Stromal cell of bone marrow (primary cell): ENCODE measurements around the gene C4orf17.

Source experiments
- DNase-seq: peaks from one replicate; pipeline ENCODE4 v3.0.0-alpha.2; 2012; ENCODE audit warnings: low read depth

Gene C4orf17

DNA sequence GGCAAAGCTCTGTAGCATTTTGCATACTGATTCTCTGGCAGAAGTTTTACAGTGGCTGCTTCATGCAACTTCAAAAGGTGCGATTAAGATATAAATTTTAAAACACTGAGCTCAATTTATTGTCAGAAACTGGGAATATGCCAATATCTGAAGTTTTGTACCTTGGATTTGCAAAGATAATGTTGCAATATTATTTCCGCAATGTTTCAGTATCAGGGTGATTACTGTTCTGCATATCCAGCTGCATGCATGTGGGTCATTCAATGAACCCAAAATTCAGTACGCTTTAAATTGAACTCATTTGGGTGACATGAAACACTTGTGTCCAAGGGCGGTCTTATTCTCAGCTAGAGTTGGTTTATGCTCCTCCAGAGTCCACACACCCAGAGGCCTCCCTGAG, 26.9 kb downstream of the C4orf17 start:
- DNase-seq = no peak

DNA sequence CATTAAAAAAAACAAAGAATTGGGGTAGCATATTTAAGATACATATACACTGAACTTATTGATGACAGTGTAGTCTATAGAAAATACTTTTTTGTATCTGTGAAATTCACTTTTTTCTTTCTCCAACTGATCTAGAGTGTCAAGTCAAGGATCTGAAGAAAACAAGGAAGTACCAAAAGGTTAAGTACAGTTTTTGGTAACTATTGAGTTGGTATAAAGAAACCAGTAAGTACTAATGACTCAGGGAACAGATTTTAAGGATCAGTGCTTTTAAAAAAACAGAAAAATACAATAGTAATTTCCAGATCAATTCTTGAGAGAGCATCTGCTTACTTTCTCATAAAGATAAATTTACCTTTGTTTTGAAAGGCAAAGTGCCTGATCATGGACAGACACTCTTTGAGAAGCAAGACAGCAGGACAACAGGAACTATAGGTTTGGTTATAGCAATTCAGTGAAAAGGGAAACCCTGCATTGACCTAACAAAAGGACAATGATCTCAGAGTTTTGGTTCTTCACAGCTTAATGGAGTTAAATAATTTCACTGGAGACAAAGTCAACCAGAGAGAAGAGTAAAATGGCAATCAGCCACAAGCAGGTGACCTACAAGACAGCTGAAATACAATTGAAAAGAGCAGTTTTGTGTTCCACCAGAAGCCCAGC, 29.6 kb downstream of the C4orf17 start:
- DNase-seq = no peak

DNA sequence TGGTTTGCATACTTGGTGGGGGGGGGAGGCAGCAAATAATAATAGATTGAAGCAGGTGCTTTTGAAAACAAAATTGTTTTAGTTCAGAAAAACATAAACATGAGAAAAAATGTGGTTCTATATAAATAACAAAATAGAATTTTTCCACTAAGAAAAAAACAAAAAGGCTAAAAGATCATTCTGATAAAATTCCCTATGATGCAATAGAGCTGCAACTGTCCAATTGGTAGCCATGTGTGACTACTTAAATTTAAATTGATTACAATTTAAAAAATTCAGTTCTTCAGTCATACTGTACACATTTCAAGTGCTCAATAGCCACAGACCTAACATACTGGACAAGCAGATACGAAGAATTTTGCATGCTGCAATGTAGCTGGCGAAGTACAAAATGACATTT, 42.1 kb downstream of the C4orf17 start:
- DNase-seq = no peak

DNA sequence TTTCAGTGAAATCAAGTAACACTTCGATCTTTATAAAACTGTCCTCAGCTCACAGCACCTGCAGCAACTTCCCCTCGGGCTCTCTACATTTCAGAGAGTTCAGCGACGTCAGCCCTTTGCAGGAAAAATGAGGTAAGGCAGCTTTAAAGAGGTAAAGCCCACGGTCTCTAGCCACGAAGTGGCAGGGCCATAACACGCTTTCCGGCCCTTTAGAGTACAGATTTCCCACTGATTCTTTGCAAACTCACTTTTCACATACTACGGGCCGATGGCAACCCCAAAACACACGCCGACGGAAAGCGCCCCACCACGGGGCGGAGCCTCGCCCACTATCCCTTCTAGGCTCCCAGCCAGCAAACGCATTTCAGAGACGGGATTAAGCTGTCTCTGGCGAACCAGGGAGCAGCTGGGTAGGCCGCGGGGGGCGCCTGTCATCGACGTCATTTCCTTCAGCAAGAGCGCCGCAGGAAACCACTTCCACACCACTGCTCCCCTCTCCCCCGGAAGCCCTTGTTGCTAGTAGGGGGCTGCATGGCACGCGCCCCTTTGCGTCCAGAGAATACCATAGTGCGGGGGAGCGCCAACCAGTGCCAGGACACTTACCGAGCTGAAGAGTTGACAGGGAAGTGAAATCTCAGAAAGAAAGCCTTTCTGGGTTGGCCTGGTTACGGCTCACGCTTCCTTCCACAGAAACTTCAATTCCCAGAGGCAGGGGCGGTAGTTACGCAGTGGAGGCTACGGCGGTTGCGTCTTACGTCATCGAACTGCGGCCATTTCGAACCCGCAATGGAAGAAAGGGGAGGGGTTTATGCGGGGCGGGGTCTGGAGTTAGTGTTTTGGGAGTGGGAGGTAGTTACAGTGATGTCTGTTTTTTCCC, 52.7 kb downstream of the C4orf17 start, which contains the start of gene TRMT10A:
Gene TRMT10A (minus strand): TSS at position 730 of the 877 bp plus-strand sequence. CDS start 4,701 bp downstream, outside the sequence.
- peak; percentile 97 for DNase-seq

DNA sequence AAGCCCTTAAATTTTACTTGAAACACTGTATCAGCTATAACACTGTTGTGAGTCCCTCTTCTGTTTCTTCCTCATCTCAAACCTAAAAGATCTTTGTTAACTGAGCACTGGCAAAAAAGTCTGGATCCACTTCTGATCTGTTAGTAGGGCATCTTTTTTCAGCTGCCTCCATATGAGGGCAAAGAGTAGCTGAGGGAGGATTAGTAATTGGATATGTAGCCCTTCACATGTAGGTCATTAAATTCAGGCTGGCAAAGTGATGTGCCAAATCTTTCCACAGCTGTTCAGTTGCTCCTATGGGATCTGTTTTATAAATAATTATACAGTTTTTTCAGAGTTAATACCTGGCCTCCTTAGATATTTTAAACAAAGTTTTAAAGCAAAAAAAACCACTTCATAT, 54.1 kb downstream of the C4orf17 start:
- DNase-seq = no peak

DNA sequence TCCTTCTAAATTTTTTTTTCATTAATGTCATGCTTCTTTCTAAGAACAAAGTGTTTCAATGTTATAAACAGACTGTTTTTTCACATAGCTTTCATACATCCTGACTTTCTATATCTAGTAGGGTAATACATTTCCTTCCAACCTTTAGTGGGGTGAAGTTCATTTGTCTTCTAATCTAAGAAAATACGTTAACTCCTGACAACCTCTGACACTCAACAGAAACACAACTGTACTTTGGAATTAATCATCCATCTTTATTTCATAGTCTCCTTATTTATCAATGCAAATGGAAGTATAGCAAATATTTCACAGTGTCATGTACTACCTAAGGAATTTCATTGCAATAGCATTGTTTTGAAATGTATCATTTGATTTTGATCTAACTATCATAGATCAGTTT, 61.1 kb downstream of the C4orf17 start:
- no peak for DNase-seq

DNA sequence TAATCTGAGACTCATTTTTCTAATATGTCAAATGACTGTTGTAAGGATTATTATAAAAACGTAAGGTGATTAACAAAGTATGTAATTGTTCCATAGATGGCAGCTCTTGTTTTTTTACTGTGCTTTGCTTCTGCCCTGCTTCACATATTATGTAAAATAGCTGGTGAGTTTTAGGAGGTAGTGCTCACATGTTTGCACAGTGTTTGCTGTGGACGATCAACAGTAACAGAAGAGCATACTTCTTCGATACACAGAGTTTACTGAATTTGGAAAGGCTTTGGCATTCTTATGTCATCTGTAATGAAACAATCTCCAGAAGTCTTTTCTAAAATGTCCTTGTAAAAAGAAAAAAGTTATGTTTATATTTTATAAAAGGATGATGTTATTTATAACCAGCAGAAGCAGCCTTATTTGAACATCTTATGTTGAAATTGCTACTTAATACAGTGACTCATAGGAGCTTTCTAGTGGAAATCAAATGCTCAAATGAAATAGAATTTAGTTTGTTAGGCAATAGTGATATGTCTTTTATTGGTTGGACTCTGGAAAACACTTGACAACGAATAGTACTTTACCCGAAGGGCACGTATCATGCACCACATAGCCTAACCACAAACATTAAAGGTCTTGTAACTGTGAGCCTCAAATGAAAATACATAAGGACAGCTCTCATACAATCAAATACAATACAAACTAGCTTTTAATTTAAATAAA, 61.9 kb downstream of the C4orf17 start:
- DNase-seq = peak; percentile 18

DNA sequence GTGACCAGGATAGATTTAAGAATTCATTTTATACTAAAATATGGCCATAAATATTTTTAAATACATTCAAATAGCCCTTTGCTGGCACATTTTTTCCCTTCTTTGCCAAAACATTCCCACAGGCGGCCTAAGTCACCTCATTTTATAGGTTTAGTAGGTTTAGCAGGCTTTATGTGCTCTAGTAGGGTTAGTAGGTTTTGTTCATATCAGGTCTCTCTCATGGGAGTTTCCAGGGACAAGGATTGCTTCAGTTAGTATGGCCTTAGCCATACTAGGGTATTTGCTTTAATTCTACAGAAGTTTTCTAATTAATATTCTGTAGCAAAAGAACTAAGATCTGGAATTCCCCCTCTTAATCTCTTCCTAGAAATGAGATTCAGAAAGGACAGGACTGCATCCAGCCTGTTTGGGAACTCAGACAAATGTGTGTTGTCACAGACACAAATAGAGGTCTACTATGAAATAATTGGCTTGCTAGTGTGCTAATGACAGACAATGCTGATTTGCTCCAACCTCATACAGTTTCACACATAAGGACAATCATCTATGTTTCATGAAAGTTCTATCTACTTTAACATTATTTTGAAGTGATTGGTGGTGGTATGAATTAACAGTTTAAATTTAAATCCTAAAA, 63.0 kb downstream of the C4orf17 start:
- DNase-seq = no peak

DNA sequence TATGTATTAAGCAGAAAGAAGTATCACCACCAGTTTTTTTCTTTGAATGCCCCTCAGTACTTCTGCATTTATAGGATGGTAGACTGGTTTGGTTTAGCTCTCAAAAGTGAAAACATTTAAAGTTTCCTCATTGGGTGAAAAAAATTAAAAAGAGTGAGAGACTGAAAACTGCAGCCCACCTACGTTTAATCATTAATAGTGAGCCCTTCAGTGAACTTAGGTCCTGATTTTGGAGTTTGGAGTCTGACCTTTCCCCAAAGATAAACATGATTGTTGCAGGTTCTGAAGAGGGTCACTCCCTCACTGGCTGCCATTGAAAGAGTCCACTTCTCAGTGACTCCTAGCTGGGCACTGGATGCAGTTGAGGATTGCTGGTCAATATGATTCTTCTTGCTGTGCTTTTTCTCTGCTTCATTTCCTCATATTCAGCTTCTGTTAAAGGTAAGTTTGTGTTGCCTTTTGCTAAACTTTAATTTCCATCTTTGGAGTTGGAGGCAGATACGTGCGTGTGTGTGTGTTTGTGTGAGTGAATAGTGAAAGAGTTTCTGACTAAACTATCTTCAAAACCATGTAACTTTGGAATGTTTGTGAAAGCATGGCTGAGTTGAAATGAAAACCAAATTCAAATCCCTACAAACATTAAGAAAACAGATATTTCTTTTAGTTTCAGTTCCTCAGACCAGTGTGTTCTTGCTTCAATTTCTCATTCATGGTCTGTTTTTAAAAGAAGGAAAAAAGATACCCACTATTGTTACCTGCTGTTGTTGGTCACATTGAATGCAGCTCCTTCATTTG, 63.9 kb downstream of the C4orf17 start, which contains the start of gene MTTP:
Gene MTTP (plus strand): TSS at position 295 of the 795 bp plus-strand sequence. CDS start 86 bp downstream, at position 381.
- DNase-seq = no peak

DNA sequence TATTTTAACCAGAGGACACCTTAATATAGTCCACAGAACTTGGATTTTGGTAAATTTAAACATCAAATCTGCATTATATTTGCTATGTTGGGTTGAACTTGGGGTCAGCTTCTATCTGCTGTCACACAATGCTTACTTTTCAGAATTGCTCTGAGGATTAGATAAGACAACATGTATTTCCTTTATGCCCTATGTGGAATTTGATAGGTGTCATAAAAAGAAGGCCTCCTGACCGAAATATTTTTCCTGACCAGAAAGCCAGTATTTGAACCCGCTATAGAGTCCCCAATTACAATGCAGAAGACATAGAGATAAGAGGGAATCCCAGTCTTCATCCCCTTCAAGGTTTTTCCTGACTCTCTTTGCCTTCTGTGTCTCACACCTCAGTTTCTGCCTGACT, 67.9 kb downstream of the C4orf17 start:
- no peak for DNase-seq

DNA sequence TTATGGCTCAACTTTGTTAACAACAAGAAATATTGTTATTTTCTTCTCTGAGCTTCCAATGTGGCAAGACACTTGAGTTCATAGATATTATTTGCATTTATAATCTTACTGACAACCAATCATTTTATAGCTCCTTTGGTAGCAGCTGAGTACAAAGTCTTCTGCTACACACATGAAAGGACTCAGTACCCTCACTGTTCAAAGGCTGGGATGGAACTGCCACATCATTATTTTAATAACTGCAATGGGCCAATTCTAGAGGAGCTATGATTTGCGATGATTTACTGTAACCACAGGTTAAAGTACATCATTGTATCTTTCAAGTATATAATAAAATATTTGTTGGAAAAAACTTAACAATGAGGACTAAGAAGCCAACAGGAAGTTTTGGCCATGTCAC, 74.7 kb downstream of the C4orf17 start:
- no peak for DNase-seq

DNA sequence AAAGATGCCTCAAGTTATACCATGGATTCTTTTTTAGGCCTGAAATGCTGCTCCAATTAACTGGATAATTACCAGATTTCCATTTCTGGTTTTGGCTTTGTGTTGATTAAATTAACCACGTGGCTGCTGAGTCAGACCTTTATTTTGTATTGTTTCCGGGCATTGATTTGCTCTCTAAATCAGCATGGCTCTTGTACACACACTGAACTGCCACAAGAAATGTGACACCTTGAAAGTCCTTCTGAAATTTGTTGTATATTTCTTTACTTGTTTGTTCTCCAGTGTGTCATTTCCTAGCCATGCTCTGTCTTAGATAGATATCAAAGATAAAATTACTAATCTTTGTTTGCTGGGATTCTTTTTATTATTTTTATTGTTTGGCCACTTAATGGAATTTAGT, 75.5 kb downstream of the C4orf17 start:
- no peak for DNase-seq

DNA sequence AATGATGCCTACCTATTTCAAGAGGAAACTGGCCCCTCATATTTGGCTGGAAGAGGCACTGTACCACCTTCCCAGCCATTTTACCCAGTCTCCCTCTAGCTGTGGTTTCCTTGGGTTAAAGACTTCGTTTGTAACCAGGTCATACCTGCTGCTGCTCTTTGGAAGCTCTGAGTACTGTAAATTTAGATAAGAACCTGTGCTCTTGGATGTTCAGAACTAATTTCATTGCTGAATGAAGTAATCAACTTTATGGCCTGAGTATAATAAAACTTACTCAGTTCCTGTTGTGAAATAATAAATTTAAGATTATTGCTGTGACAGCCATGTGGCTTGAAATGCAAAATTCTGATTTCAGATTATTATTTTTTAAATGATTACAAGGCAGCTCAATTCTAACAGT, 76.0 kb downstream of the C4orf17 start:
- DNase-seq = no peak

DNA sequence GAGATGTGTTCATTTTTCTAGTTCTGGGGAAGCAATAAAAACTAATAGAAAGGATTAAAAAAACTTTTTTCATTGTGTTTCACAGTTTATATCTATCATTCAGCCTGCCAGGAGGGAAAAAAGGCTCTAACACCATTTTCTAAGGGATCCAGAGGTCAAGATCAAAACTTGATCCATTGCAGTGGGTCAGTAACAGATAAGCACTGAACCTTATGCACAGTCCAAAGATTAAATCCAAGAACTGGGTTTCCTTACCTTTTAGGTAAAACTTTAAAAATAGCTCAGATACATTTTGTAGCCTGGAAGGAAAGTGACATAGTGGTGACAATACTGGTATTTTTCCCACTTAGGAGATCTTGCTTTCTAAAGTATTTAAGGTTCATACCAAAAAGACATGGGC, 76.5 kb downstream of the C4orf17 start:
- no peak for DNase-seq

DNA sequence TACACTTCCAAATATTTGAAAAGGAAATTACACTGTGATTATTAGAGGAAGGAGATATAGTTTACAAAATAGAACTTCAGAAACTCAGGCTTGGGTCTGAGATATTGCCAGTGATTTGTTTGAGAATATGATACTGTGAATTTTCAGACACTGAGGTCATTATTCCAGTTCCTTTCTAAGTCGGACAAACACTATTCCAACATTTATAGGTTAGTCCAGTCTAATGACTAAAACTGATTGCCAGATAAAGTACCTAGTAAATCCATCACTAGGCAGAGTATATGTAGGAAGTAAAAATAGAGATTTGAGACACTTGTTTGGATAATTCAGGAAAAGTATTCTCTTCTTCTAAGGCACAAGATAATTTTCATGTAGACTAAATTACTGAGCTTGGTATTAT, 77.0 kb downstream of the C4orf17 start:
- no peak for DNase-seq

DNA sequence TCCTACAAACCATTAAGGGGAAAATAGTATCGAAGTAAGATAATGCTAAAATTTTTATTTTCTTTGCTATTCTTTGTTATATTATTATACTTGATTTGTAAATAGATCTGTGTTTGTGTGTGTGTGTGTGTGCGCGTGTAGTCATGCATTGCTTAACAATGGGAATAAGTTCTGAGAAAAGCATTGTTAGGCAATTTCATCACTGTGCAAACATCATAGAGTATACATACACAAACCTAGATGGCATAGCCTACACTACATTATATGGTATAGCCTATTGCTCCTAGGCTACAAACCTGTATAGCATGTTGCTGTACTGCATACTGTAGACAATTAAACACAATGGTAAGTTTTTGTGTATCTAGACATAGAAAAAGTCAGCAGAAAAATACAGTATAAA, 80.9 kb downstream of the C4orf17 start:
- DNase-seq = no peak
